HG02943 (cell line): ENCODE data around the gene GLCCI1.
A peak's percentile ranks its signal among the peaks of the same experiment; 100 is the strongest.

ENCODE experiments used
- ATAC-seq: cut with Tn5 transposase; IDR thresholded peaks from one replicate; pipeline ENCODE4 v1.9.1; 2021; ENCODE audit warnings: mild to moderate bottlenecking, low read depth, moderate library complexity; ENCODE audit not compliant: unreplicated experiment

Gene GLCCI1

DNA sequence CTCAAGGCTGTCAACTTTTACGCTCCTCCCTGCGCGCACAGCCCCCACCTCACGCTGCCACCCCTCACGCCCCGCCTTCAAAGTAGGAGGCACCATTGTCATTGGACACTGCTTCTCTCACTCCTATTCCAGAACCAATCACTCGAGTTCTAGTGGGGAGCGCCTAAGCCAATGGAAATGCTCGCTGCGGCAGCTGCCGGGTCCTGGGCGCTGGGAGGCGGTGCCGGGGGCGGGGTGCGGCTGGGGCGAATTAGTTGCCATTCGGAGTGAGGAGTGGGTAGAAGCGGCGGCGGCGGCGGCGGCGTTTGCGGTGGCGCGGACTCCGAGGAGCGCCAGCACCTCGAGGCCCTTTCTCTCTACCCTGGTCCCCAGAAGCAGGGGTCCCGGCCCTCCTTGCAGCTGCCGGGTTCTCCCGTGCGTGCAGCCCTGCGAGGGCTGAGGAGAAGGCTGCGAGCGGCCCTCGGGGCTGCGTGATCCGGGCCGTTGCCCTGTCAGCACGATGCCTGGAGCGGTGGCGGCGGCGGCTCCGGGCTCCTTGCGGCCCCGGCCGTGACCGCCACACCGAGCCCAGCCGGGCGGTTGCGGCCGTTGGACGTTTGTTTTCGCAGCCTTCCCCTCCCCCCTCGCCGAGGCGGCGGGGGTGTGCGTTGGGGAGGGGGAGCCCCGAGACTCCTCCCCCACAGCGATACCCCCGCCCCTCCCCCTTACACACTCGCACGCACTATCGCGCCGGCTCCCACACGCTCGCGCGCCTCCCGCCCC, at the start of gene GLCCI1:
TSS of gene GLCCI1 (plus strand) at position 253 of the 762 bp plus-strand sequence. CDS start 555 bp downstream, outside the sequence.
- ATAC-seq: peak; percentile 90

DNA sequence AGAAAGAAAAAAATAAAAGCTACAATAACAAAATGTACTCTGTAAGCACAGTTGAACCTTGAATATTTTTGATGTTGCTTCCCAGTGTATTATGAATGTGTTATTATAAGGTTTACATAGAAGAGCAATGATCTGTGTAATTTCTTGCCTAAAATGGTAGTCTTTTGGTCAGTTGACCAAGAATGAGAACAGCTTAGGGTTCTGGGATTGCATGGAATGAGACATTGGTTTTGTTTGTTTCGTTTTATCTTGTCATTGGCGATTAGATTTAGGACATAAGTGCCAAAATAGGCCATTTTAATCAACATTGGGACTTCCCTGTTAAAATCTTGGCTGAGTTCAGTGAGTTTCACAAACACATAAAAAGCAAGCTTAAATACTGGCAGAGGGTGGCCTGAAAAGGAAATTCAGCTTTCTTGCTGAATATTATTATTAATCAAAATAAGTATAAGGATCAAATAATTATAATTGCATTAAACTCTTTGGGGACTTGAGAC, 49.1 kb upstream of the GLCCI1 start:
- no peak for ATAC-seq

DNA sequence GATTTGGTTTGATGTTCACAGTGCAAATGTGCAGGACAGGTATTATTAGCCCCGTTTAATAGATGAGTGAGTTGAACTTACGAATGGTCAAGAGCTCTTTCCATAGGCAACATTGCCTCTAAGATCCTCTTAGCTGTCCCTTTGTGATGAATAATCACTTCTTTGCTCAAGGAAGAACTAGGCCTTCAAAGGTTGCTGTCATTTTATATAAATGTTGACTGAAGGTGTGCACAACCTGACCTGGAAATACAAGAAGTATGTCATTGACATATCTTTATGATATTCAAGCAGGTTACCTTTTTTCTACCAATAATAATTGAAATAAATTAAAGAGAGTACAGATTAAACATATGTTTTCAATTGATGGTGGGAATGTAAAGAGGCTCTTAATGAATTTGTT, 48.5 kb upstream of the GLCCI1 start:
- ATAC-seq: no peak

DNA sequence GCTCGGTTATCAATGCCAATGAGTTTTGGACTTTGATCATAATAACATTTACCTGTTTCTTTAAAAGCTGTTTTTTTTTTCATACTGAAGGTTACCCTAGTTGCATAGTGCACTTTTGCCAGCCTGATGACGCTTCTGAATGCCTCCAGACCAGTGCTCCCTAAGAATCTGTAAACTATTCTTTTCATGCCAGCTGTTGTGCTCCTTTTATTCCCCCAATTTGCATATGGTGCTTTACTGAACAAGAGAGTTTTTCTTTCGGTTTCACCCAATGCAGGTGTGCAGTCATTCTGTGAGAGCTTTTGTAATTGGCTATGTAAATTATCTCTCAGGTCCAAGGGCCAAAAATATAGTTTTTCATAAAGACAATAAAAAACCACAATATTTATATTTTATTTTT, 48.1 kb upstream of the GLCCI1 start:
- peak; percentile 95 for ATAC-seq

DNA sequence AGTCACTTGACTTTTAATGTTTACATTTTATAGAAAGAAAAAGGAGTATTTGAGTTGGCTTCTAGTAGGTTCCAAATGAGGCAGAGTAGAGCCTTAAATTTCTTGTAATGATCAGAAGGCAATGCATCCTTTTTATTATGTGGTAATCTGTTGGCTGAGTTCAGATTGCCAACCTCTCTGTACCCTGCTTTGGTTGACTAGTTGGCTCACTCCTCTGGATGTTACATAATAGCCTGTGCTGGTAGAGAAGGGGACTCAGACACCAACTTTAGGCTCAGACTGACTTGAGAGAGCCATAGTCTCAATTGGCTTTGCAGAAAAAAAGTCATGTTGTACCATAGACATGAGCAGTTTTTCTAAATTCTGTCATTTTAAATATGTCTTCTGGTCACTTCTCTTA, 46.8 kb upstream of the GLCCI1 start:
- no peak for ATAC-seq

DNA sequence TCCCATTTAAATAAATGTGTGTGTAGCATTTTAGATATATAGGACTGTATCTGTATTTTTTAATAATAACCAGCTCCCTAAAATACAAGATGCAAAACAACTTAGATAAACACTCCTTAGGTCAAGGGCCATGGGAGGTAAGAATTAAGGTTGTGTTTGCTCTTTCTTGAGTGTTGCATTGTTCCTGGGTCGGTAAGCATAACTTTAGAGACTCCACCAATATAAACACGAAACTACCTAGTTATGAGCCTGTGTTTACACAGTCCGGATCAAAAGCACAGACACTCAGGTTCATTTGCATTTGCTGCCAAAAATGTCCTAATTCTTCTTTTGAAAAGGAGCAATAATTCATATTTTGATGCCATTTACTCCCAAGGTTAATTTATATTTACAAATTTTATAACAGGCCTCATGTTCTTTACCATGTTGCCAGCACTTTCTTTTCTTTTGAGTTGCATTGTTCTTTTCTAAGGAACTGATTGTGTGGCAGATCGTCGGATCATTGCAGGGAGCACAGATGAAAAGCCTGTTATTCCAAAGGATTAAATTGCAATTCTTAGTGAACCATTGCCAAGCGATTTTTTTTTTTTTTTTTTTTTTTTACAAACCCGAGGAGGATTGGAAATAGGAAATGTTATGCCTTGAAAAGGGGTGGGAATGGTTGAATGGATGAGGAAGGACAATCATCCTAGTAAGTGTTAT, 45.8 kb upstream of the GLCCI1 start:
- ATAC-seq: no peak

DNA sequence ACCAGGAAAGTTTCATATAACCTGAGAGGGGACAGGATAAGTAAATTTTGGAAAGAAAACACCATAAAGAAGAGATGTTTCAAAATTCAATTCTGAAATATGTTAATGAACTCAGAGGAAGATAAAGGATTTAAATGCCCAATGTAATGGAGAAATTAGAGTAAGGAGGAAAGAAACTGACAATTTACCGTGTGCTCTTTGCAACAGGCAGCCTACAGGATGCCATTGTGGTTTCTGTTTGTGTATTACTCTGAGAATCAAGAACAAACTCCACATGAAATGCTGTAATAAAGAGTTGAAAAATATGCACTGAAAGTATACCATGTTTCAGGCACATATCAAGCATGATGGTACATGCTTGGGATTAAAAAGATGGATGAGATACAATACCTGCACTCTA, 44.8 kb upstream of the GLCCI1 start:
- no peak for ATAC-seq

DNA sequence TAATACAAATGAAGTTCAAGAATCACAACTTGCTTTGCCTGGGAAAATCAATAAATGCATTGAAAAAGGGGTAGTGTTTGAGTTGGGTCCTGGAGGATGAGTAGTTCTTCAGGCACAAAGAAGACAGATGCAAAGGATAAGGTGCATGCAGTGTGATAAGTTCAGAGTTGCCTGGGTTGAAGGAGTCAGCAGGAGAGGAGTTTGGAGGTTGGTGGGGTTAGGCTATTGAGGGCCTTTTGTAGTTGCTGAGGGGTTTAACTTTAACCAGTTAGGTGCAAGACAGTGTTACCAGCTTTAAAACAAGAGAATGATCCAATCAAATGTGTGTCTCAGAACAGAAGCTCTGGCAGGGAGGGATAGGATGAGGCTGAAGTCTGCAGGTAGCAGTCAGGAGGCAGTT, 44.3 kb upstream of the GLCCI1 start:
- no peak for ATAC-seq

DNA sequence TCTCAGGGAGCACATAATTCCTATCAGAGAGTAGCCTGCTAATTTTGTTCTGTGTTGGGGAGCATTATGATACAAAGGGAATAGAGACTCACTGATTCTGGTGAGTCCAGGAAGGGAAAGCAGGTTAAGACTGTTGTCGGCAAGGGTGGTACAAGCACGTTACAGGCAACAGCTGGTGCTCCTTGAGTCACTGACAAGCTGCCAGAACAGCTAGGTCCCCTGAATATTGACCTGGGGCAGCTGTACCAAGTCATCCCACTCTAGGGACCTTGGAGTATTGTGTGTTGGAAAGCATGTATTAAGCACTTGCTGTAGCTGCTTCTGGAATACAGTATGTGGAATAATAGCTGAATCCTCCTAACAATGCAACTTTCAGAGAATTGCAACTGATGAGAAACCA, 37.0 kb upstream of the GLCCI1 start:
- no peak for ATAC-seq

DNA sequence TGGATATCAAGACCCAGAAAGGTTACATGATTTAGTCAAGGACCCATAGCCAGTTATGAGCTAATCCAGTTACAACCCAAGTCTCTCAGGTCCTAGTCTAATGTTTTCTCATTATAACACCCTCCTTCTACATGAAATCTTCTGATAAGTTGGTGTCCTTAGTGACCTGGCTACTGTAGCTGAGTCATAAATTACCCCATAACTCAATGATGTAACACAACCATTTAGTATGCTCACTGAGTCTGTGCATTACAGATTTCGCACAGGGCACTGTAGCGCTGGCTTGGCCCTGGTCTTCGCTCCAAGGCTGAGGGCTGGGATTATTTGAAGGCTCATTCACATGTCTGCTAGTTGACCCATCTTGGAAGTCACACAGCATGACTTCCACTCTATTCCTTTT, 36.0 kb upstream of the GLCCI1 start:
- ATAC-seq: no peak

DNA sequence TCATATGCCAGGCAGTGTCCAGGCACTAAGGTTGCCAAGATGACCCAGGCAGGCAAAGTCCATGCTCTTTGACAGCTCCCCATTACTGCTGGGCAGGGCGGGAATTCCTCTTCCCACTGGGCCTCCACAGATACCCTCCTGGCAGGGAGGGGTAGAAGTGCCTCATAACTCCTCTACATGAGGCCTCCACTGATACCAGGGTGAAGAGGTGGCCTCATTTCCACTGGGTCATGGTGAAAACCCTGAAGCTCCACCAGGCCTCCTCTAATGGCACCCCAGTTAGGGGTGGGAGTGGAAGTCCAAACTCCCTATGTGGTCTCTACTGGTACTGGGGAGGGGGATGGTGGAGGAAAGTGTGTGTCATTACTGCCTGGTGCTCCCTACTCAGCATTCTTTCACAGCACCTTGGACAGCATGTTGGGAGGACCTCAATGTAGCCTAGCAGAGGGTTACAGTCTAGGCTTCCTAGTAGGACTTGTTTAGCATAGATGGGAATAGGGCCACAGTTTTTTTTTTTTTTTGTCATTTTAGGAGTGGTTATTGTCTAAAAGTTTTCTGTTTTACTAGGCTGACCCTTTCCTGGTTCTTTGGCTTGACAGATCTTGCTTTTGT, 34.6 kb upstream of the GLCCI1 start:
- ATAC-seq: no peak

DNA sequence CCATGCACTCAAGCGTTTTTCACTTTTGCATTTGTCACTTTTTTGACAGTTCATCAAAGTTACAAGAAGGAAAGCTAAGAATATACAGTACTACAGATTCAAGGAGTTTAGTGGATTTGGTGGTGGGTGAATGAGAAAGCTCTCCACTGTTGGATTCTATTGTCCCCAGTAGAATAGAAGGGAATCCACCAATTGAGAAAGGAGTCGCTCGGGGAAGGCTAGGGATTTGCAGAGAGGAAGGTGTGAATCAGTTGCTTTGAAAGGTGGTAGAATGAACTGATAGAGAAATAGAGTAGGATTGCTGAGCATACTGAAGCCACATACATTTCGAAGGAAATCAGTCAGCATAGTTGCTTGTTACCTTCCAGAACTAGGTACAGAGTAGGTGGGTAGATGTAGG, 33.7 kb upstream of the GLCCI1 start:
- ATAC-seq: no peak

DNA sequence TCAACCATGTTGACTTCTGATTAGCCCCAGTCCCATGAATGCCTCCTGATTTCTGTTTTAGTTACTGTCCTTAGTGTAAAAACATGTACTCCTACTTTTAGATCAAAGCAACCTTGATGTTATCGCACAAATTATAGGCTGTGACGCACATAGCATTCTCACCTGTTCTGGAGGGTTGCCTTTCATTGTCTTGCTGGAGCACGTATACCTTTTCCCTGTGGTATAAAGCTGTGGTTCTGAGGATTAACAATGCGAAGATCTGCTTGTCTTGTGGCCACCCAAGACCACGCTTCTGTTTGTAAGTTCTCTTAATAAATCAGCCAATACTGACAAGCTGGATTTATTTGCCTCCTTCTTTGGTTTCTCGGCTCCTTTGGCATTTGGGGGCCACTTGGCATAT, 30.1 kb upstream of the GLCCI1 start:
- no peak for ATAC-seq

DNA sequence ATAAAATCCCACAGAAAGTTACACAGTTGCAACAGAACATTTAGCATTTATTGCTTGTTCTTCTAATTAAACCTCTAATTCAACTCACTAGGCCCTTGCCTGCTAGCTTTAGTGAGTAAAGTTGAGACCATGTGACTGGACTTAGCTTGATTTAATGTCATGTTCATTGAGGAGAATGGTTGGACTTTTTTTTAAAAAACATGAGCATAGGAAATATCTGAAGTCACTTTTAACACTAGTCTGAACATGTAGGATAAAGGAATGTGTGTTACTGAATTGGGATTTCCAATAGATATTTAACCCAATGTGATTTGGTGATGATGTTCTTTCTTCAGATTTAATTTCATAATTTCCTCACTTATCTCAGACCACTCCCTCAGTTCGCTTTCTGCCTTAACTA, 24.6 kb upstream of the GLCCI1 start:
- ATAC-seq: no peak

DNA sequence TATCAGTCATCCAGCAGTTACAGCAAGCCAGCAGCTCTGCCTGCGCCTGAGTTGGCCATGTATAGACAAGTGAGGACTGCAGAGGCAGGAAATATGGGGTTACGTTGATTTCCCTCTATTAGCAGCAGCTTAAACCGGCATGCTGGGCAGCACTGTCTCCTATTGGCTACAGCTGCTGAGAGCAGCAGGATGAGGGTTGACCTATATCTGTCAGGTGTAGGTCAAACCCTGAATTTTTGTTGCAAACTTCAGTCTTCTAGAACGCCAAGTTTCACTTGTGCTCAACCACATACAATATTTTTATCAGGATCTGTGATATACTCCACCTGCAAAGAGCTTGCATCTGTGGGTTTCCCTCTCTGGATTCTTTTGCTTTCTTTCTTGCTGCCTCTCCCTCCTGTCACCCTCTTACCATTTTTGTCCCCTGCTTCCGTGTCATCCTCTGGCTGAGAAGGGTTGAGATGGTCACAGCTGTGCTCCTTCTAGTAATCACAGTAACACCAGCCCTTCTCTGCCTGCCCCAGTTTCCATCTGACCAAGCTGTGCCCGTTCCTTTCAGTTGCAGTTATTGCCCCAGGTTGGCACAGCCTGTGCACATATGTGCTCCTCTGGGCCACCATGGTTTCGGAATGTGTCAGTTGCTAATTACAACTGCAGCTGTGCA, 23.8 kb upstream of the GLCCI1 start:
- ATAC-seq: peak; percentile 96

DNA sequence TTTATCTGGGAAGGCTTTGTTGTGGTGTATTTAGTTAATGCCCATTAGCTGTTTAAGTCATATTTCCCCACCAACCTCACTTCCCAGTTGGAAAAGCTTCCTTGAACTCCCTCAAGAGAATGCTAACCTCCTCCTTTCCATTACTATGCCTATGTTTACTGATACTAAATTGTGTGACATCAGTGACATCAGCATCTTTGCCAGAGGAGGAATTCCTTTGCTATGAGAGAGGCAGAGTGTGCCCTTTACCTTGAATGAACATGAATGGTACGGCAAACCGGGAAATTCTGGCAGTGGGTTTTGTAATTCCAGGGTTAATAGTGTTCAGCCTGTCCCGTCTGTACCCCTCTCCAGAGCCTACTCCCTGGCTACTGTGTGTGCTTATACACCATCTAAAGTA, 22.1 kb upstream of the GLCCI1 start:
- ATAC-seq: no peak

DNA sequence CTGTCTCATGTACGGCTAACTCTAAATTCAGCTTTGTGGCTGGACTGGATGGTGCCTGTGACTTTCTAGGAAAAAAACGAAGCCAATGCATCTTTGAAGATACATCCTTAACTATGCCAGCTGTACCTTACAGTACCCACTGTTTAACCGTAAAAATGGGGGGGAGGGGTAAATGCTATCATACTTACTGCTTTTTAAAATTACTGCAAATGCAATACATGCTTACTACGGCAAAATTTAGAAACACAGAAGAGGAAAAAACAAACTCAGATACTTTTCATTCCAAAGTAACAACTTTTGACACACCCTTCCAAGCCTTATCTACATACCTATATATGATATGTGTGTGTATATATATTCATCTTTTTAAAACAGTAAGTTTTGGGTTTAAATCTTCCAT, 20.4 kb upstream of the GLCCI1 start:
- no peak for ATAC-seq

DNA sequence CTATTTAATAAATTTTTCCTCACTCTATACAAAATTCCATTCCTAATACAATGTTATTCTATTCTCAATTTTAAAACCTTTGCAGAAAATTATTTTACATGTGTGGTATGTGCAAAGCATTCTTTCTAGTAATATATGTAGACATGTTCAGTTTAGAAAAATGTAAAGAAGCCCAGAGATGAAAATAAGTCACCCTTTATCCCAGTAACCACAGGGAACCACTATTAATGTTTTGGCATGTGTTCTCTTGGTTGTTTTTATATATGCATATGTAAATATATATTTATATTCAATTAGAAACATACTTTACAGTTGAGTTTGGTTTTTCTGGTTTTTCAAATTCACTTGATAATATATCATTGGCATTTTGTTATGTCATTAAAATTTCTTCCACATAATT, 14.8 kb upstream of the GLCCI1 start:
- no peak for ATAC-seq

DNA sequence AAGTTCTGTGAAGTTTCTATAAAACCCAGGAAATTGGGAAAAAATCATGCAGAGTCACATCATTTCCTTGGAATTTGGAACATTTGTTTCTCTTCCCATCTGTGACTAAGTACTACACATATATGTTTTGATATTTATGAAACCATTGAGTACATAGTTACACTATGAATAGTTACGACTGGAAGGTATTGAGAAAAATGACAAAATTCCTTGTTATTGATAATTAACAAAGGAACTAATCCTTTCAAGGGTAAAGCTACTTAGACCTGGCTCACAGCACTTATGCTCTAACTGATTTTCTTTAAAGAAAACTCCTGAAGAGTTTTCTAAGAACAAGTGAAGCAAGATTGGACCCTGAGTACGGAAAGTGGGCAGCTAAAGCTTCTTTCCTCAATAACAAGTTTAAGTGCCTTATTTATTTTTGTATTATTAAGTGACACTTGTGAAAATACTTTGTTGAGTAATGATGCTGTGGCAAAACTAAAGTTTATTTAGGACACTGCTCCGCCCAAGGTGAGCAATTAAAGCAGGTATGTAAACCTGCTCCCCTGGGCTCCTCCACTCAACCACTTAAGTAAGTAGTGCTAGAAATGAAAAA, 12.0 kb upstream of the GLCCI1 start:
- ATAC-seq: no peak

DNA sequence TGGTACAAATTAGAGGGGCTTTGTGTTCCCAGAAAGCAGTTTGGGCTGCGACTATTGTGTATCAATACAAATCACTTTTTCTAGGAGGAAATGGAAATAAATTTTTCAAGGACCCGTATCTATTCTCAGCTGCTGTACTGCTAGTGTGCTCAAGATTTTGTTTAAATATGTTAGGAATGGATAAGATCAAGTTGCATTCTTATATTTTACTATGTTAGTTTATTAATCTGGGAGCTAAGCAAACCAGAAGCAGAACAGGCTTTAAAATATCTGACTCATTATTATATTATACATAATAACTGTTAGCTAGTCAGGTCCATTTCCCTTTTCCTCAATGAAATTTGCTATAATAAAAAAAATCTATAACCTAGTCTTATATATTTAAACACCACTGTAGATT, 11.1 kb upstream of the GLCCI1 start:
- ATAC-seq: no peak
